GM23248 (cell line): ENCODE results near the gene PACS1.

Source experiments
- EZH2 ChIP-seq: fragments of 200-600 bp; sonication (generic); IDR thresholded peaks from 2 replicates; pipeline ENCODE4 v1.6.1; 2018; ENCODE audit warnings: antibody characterized with exemption, mild to moderate bottlenecking; ENCODE audit not compliant: insufficient read depth, poor library complexity, severe bottlenecking
- EZH2phosphoT487 ChIP-seq: fragments of 200-600 bp; sonication (generic); IDR thresholded peaks from 2 replicates; pipeline ENCODE4 v1.6.1; 2018; ENCODE audit warnings: antibody characterized with exemption, moderate library complexity, mild to moderate bottlenecking, low read depth; ENCODE audit not compliant: insufficient read depth

DNA sequence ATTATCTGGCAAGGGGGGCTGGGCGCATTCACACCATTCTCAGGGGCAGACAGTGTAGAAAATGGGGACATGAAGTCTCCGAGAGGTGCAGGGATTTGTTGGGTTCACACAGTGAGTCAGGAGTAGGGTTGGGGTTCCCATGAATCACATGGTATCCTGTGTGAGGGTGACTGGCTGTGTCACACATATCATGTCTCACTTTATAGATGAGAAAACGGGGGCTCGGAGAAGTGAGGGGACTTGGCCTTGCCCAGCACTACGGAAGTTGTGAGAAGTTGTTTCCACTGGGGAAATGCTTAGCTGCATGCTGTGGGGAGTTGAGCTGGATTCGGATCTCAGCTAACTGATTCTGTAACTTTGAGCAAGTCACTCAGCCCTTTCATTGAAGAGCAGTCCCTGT is 25.3 kb upstream of the PACS1 start:
- no peak for TF ChIP-seq EZH2
- TF ChIP-seq EZH2phosphoT487 = no peak
